Spleen (tissue), 11 donors: Measurements from ENCODE around the gene DDX27. TPM values are rescaled to one million over a fixed set of nuclear protein-coding genes. Genes with fewer than 3 reads are reported as not detected.
"Not testable (repeated sequence)": the region's sequence is repeated elsewhere in the genome, so short reads cannot be mapped to it uniquely, and the experiment has no call there.

ENCODE experiments used
- DNase-seq: peaks from one replicate; pipeline ENCODE4 v3.0.0-alpha.2; 2020
- H3K27ac ChIP-seq, 8 donors: fragments of 200-600 bp; sonication (generic) in 7 of 8; 1 replicate in 4 of 8; 2 replicates in 4 of 8; pipeline versions ENCODE4 v1.5.0 to v1.8.0; 2016 to 2021; ENCODE audit warnings: inconsistent platforms in 4 of 8, mild to moderate bottlenecking in 4 of 8, moderate library complexity in 1 of 8
- H3K27me3 ChIP-seq, 7 donors: fragments of 200-600 bp; sonication (generic) in 6 of 7; replicated peaks in 1 of 7; 1 replicate in 4 of 7; 2 replicates in 3 of 7; pipeline versions ENCODE4 v1.5.0 to v1.8.0; 2016 to 2021; ENCODE audit warnings: inconsistent platforms in 3 of 7, mild to moderate bottlenecking in 1 of 7
- H3K36me3 ChIP-seq, 6 donors: fragments of 200-600 bp; sonication (generic) in 5 of 6; 1 replicate in 4 of 6; 2 replicates in 2 of 6; pipeline versions ENCODE4 v1.5.0 to v1.8.0; 2016 to 2021; ENCODE audit warnings: inconsistent platforms in 2 of 6
- H3K4me1 ChIP-seq, 6 donors: fragments of 200-600 bp; sonication (generic) in 5 of 6; 1 replicate in 3 of 6; 2 replicates in 3 of 6; pipeline versions ENCODE4 v1.5.0 to v1.8.0; 2016 to 2021; ENCODE audit warnings: inconsistent platforms in 3 of 6
- H3K4me3 ChIP-seq, 8 donors: fragments of 200-600 bp; sonication (generic) in 7 of 8; 1 replicate in 4 of 8; 2 replicates in 4 of 8; pipeline versions ENCODE4 v1.5.0 to v1.8.0; 2016 to 2021; ENCODE audit warnings: inconsistent platforms in 4 of 8, mild to moderate bottlenecking in 4 of 8, moderate library complexity in 2 of 8
- H3K9me3 ChIP-seq, 8 donors: fragments of 200-600 bp; sonication (generic) in 7 of 8; 1 replicate in 4 of 8; 2 replicates in 4 of 8; pipeline versions ENCODE4 v1.5.0 to v1.8.0; 2016 to 2021; ENCODE audit warnings: inconsistent platforms in 4 of 8
- POLR2A ChIP-seq, 3 donors: fragments of 450-650 bp; IDR thresholded peaks; one replicate each; pipeline ENCODE4 v1.5.1; 2017; ENCODE audit warnings: antibody characterized with exemption in 3 of 3, mild to moderate bottlenecking in 1 of 3
- POLR2AphosphoS5 ChIP-seq, 3 donors: sonication (generic); formaldehyde crosslinking; IDR thresholded peaks; one replicate each; pipeline ENCODE4 v1.5.1; 2017; ENCODE audit warnings: antibody characterized with exemption in 3 of 3
- WGBS, 5 donors: extraction: QIAGEN DNeasy Blood & Tissue Kit in 3 of 5; methylation state at CpG; one replicate each; pipeline versions ENCODE4 v1.1.5 to v1.1.7; 2013 to 2018; 5-methylcytosine and 5-hydroxymethylcytosine counted together
- intact Hi-C: fragments of 100-400 bp; cut with DNase I; formaldehyde crosslinking; loops from one replicate; pipeline ENCODE4 v1.15.0; 2023; ENCODE audit warnings: low total_unique reads
- polyA plus RNA-seq, 3 donors: library from polyadenylated mRNA; stranded (reverse); fragments of 200-250 nt; gene quantifications; one replicate each; pipeline ENCODE4 v1.2.1, GENCODE V29; 2013
- total RNA-seq, 7 donors: library from RNA; depleted of rRNA in 3 of 7; stranded (reverse); fragments of >200 nt in 3 of 7; fragmentation: NEBNext Ultra II Directional in 4 of 7; extraction: Animal tissue kit (Norgen Biotek cat#: 25700) in 4 of 7; gene quantifications; one replicate each; pipeline versions ENCODE4 v1.1.0 to v1.2.1, GENCODE V29; 2016 to 2021
- TF ChIP-seq, protein P1 (sequence below), 11 experiments: fragments of 200-600 bp in 7 of 11; fragments of 450-650 bp in 4 of 11; sonication (generic) in 4 of 11; IDR thresholded peaks in 8 of 11; conservative IDR thresholded peaks in 3 of 11; 1 replicate in 7 of 11; 2 replicates in 4 of 11; pipeline versions ENCODE4 v1.4.0 to v1.8.0; 2016 to 2021; ENCODE audit warnings: antibody characterized with exemption in 11 of 11, inconsistent platforms in 4 of 11, mild to moderate bottlenecking in 1 of 11
- donor health status: healthy with polysubstance abuse.
- donor health status: DM: no; HTN: no; CAD: no; lungs with moderate emphysema.
- donor health status: DM: no; HTN: no; CAD: no.
- donor health status: Bipolar disorder and iron deficiency.
- donor health status: healthy.
- donor health status: DM: no; HTN: no; CAD: no.
- donor health status: DM: yes; HTN: yes; CAD: no.

The DDX27 gene
- total and polyA plus RNA-seq, 10 donors: 30.2 to 39.0 (median 36.0) TPM

GRCh38 chr20:49186535-49187329, 32.5 kb upstream of the DDX27 start:
- intact Hi-C loops: no loop called here
- no peaks in the 10 kb centered on the region for H3K9me3 ChIP-seq
- peak overlapping the region; percentile 67 to 94 (median 82) for H3K4me3 ChIP-seq
- no peaks in the 10 kb centered on the region for H3K27me3 ChIP-seq
- TF ChIP-seq, protein P1, sequence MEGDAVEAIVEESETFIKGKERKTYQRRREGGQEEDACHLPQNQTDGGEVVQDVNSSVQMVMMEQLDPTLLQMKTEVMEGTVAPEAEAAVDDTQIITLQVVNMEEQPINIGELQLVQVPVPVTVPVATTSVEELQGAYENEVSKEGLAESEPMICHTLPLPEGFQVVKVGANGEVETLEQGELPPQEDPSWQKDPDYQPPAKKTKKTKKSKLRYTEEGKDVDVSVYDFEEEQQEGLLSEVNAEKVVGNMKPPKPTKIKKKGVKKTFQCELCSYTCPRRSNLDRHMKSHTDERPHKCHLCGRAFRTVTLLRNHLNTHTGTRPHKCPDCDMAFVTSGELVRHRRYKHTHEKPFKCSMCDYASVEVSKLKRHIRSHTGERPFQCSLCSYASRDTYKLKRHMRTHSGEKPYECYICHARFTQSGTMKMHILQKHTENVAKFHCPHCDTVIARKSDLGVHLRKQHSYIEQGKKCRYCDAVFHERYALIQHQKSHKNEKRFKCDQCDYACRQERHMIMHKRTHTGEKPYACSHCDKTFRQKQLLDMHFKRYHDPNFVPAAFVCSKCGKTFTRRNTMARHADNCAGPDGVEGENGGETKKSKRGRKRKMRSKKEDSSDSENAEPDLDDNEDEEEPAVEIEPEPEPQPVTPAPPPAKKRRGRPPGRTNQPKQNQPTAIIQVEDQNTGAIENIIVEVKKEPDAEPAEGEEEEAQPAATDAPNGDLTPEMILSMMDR (IDR thresholded peaks at IDR 0.05 in 8 of 11, conservative IDR thresholded peaks at IDR 0.05 in 3 of 11): no peak
- peak in 1 of 3 donors; percentile 63 for TF ChIP-seq POLR2AphosphoS5 (IDR thresholded peaks at IDR 0.05)
- TF ChIP-seq POLR2A (IDR thresholded peaks at IDR 0.05): no peak
- H3K4me1 ChIP-seq: peaks cover 10 to 65% (median 48%) of the 10 kb centered on the region in 6 donors
- H3K36me3 ChIP-seq: peaks cover 0 to 7% (median 0%) of the 10 kb centered on the region in 6 donors
- WGBS, 5 donors: 0 to 1% (median 1%) methylated on average over 19 of the region's 19 CpGs
- peak overlapping the region; percentile 82 to 99 (median 93) for H3K27ac ChIP-seq
- peak; percentile 81 for DNase-seq

DNA sequence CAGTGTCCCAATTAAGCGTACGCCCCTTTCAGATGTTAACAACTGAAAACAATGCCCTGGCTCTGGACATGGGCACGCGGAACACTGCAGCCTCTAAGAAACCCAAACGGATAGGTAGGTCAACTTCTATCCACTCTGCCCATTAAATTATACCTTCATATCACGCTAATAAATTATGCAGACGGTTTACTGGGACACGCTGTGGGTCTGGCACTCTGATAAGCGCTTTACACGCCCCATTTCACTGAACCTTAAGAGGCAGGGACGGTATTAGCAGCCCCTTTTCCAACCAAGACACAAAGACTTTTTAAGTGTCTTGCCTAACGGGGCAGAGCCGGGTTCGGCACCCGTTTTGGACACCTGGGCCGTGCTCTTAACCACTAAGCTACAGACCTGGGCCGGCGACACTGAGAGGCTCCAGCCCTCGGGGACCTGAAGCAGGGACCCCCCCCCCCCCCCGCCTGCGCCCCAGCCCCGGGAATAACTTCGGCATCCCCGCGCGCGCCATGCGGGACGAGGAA, 31.8 kb upstream of the DDX27 start:
- no peak for DNase-seq
- Histone ChIP-seq H3K27me3 (no peaks in the 10 kb centered on the region), H3K4me1 (peaks cover 8 to 58% (median 45%) of the 10 kb centered on the region in 6 donors), H3K36me3 (peaks cover 0 to 7% (median 0%) of the 10 kb centered on the region in 6 donors), H3K27ac (peak overlapping the region; percentile 82 to 99 (median 93)), H3K4me3 (peak overlapping the region; percentile 67 to 94 (median 82)), H3K9me3 (no peaks in the 10 kb centered on the region)
- intact Hi-C loops: no loop called here
- WGBS, 5 donors: 0 to 2% (median 1%) methylated on average over 14 to 29 of the region's 29 CpGs
- TF ChIP-seq, protein P1 (IDR thresholded peaks at IDR 0.05 in 8 of 11, conservative IDR thresholded peaks at IDR 0.05 in 3 of 11): no peak
- TF ChIP-seq POLR2AphosphoS5 (IDR thresholded peaks at IDR 0.05): no peak
- no peak for TF ChIP-seq POLR2A (IDR thresholded peaks at IDR 0.05)

GRCh38 chr20:49187851-49188641, 31.2 kb upstream of the DDX27 start, which contains the start of gene STAU1:
Gene STAU1 (minus strand): TSS chr20:49188334. CDS start chr20:49166201, 22,133 bp downstream.
- TF ChIP-seq POLR2AphosphoS5 (IDR thresholded peaks at IDR 0.05) (peak; percentile 86 to 94 (median 87)), POLR2A (IDR thresholded peaks at IDR 0.05) (peak in 1 of 3 donors; percentile 47)
- TF ChIP-seq, protein P1 (IDR thresholded peaks at IDR 0.05 in 8 of 11, conservative IDR thresholded peaks at IDR 0.05 in 3 of 11): peak in 3 of 11 experiments; percentile 10 to 41 (median 25)
- Histone ChIP-seq H3K36me3 (peaks cover 0 to 7% (median 0%) of the 10 kb centered on the region in 6 donors), H3K27me3 (no peaks in the 10 kb centered on the region), H3K9me3 (no peaks in the 10 kb centered on the region), H3K4me3 (peak within 1 kb of the TSS; percentile 67 to 94 (median 82)), H3K4me1 (peaks cover 8 to 52% (median 43%) of the 10 kb centered on the region in 6 donors), H3K27ac (peak within 1 kb of the TSS; percentile 82 to 99 (median 93))
- peak; percentile 99 for DNase-seq
- WGBS, 5 donors: 0 to 1% (median 1%) methylated on average over 57 to 88 of the region's 89 CpGs
- intact Hi-C loops: no loop called here

DNA sequence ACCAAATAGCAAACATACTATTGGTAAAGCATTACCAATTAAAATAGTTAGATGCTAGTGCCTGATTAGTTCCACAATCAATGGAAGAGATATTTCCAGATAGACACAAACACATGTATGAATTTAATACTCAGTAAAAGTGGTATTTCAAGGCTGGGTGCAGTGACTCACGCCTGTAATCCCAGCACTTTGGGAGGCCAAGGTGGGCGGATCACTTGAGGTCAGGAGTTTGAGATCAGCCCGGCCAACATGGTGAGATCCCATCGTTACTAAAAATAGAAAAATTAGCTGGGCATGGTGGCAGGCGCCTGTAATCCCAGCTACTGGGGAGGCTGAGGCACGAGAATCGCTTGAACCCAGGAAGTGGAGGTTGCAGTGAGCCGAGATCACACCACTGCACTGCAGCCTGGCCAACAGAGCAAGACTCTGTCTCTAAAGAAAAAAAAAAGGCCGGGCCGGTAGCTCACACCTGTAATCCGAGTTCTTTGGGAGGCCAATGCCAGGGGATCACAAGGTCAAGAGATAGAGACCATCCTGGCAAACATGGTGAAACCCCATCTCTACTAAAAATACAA, 26.2 kb upstream of the DDX27 start:
- H3K9me3 ChIP-seq, H3K4me1 ChIP-seq, H3K27ac ChIP-seq, H3K4me3 ChIP-seq, H3K36me3 ChIP-seq, H3K27me3 ChIP-seq, intact Hi-C loops, DNase-seq: not testable (repeated sequence)
- WGBS, 5 donors: 82 to 90% (median 87%) methylated on average over 11 of the region's 11 CpGs
